K562 (cell line): Measurements from ENCODE around the gene KASH5. TPM values are rescaled to one million over a fixed set of nuclear protein-coding genes. Genes with fewer than 3 reads are reported as not detected.

Experiments used
- CCAR2 ChIP-seq: fragments of 200-400 bp; formaldehyde crosslinking; IDR thresholded peaks from 2 replicates; pipeline ENCODE4 v1.6.1; 2017; ENCODE audit warnings: mild to moderate bottlenecking, low read depth, low read length
- CREM ChIP-seq: IDR thresholded peaks from 2 replicates; pipeline ENCODE4 v1.6.1; 2014; ENCODE audit warnings: antibody characterized with exemption, low read depth
- HDAC2 ChIP-seq: fragments of 450-650 bp; IDR thresholded peaks from 2 replicates; pipeline ENCODE4 v1.6.1; 2016; ENCODE audit warnings: mild to moderate bottlenecking
- MAFG ChIP-seq: fragments of 450-650 bp; conservative IDR thresholded peaks from 2 replicates; pipeline ENCODE4 v1.6.1; 2016; ENCODE audit warnings: missing genetic modification characterization, missing compliant biosample characterization
- PCBP2 ChIP-seq: fragments of 200-400 bp; formaldehyde crosslinking; IDR thresholded peaks from 2 replicates; pipeline ENCODE4 v1.6.1; 2018; ENCODE audit warnings: low read length, low read depth, mild to moderate bottlenecking, moderate library complexity; ENCODE audit not compliant: poor library complexity, severe bottlenecking
- PHF21A ChIP-seq: fragments of 450-650 bp; IDR thresholded peaks from 2 replicates; pipeline ENCODE4 v1.6.1; 2017; ENCODE audit warnings: low read depth, borderline replicate concordance
- SP1 ChIP-seq: sonication (generic); formaldehyde crosslinking; IDR thresholded peaks from 2 replicates; pipeline ENCODE4 v1.8.1; 2022; ENCODE audit warnings: mild to moderate bottlenecking, missing genetic modification reagents
- TRIM28 ChIP-seq: fragments of 450-650 bp; IDR thresholded peaks from 2 replicates; pipeline ENCODE4 v1.6.1; 2017
- ZKSCAN3 ChIP-seq: fragments of 250-450 bp; sonication (Bioruptor Pico); IDR thresholded peaks from 2 replicates; pipeline ENCODE4 v1.4.0; 2020
- polyA plus RNA-seq, 8 experiments: library from polyadenylated mRNA; depleted of rRNA in 4 of 8; stranded (reverse) in 5 of 8; unstranded in 3 of 8; fragments of >200 nt; fragmentation: Nextera tagmentation in 2 of 8; fragmentation: Illumina TruSeq in 1 of 8; extraction: Ambion mirVana in 2 of 8; extraction: Trizol in 1 of 8; gene quantifications; 2 replicates each; pipeline versions ENCODE4 v1.2.1 to v1.2.3, GENCODE V29; 2011 to 2014; ENCODE audit warnings: inconsistent platforms in 1 of 8, missing spikeins in 1 of 8
- total RNA-seq, 7 experiments: library from RNA; depleted of rRNA in 6 of 7; stranded (reverse); fragments of >200 nt in 6 of 7; fragmentation: Illumina TruSeq in 2 of 7; extraction: Trizol in 2 of 7; gene quantifications; 2 replicates each; pipeline versions ENCODE4 v1.2.1 to v1.2.3, GENCODE V29; 2011 to 2021; ENCODE audit warnings: low replicate concordance in 1 of 7
- TF ChIP-seq, protein P1 (sequence below), 2 experiments: fragments of 450-650 bp; formaldehyde crosslinking in 1 of 2; IDR thresholded peaks; 2 replicates each; pipeline versions ENCODE4 v1.4.0 to v1.6.1; 2014 to 2020; ENCODE audit warnings: mild to moderate bottlenecking in 2 of 2, borderline replicate concordance in 1 of 2, low read depth in 1 of 2
- TF ChIP-seq, protein P2 (sequence below): fragments of 250-450 bp; sonication (Bioruptor Pico); IDR thresholded peaks from 2 replicates; pipeline ENCODE4 v1.8.0; 2021; ENCODE audit warnings: borderline replicate concordance, mild to moderate bottlenecking, moderate library complexity; ENCODE audit not compliant: poor library complexity, severe bottlenecking
- TF ChIP-seq, protein P3 (sequence below): sonication (generic); formaldehyde crosslinking; IDR thresholded peaks from 2 replicates; pipeline ENCODE4 v1.8.1; 2023; ENCODE audit warnings: mild to moderate bottlenecking, missing genetic modification reagents, moderate library complexity
- TF ChIP-seq, protein P4 (sequence below): fragments of 250-450 bp; sonication (Bioruptor Pico); IDR thresholded peaks from 2 replicates; pipeline ENCODE4 v1.9.0; 2021; ENCODE audit warnings: mild to moderate bottlenecking, inconsistent platforms

The KASH5 gene
- total and polyA plus RNA-seq, 9 of the 15 experiments (the other 6 are each of a cell fraction or from before 2014, with no cell fraction given) = 0.07 to 0.84 (median 0.34) TPM; not detected in 1

DNA sequence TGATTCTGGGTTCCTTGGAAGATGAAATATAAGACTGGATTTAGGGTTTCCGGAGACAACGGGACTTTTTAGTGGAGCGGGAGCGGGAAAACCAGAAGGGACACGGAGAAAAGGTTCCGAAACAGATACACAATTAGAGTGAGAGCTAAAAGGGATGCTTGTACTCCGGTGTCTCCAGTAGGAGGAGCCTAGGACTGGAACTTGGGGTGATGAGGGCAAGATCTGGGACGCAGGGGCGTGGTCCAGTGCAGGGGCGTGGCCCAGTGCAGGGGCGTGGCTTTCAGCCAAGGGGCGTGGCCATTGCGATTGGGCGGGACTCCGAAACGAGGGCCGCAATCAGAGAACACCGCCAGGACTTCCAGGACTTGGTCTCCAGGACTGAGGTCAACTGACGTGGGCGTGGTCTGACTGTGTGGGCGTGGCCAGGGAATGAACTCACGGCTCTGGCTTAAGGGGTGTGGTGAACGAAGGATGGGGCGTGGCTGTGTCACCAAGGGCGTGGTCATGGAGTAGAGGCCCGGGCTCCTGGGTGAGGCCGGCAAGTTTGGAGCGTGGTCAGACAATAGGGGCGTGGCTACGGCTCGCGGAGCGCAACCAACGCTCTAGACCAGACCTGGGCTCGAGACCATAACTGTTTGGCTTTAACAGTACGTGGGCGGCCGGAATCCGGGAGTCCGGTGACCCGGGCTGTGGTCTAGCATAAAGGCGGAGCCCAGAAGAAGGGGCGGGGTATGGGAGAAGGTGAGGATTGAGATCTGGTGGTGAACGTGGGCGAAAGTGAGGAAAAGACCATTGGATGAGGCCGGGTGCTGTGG lies 24.6 kb upstream of the KASH5 start, which contains the start of gene DKKL1 (continued):
- TF ChIP-seq, protein P1, sequence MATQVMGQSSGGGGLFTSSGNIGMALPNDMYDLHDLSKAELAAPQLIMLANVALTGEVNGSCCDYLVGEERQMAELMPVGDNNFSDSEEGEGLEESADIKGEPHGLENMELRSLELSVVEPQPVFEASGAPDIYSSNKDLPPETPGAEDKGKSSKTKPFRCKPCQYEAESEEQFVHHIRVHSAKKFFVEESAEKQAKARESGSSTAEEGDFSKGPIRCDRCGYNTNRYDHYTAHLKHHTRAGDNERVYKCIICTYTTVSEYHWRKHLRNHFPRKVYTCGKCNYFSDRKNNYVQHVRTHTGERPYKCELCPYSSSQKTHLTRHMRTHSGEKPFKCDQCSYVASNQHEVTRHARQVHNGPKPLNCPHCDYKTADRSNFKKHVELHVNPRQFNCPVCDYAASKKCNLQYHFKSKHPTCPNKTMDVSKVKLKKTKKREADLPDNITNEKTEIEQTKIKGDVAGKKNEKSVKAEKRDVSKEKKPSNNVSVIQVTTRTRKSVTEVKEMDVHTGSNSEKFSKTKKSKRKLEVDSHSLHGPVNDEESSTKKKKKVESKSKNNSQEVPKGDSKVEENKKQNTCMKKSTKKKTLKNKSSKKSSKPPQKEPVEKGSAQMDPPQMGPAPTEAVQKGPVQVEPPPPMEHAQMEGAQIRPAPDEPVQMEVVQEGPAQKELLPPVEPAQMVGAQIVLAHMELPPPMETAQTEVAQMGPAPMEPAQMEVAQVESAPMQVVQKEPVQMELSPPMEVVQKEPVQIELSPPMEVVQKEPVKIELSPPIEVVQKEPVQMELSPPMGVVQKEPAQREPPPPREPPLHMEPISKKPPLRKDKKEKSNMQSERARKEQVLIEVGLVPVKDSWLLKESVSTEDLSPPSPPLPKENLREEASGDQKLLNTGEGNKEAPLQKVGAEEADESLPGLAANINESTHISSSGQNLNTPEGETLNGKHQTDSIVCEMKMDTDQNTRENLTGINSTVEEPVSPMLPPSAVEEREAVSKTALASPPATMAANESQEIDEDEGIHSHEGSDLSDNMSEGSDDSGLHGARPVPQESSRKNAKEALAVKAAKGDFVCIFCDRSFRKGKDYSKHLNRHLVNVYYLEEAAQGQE (IDR thresholded peaks at IDR 0.05; ENCODE audit: borderline replicate concordance) = peak; percentile 8; the same call in 1 of the 2 replicates
- TF ChIP-seq, protein P1 (CRISPR knock-in tag; IDR thresholded peaks at IDR 0.05; ENCODE audit: low read depth) = no peak
- TF ChIP-seq, protein P2, sequence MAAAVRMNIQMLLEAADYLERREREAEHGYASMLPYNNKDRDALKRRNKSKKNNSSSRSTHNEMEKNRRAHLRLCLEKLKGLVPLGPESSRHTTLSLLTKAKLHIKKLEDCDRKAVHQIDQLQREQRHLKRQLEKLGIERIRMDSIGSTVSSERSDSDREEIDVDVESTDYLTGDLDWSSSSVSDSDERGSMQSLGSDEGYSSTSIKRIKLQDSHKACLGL (CRISPR knock-in tag) = no peak
- TF ChIP-seq ZKSCAN3 (CRISPR knock-in tag) = no peak
- TF ChIP-seq MAFG (tag) = no peak
- TF ChIP-seq CREM = peak; percentile 81
- no peak for TF ChIP-seq PCBP2
- TF ChIP-seq TRIM28 = no peak
- no peak for TF ChIP-seq PHF21A
- peak; percentile 10; the same call in 1 of the 2 replicates for TF ChIP-seq HDAC2
- TF ChIP-seq SP1 (CRISPR knock-in tag) = peak; percentile 99
- TF ChIP-seq, protein P3, sequence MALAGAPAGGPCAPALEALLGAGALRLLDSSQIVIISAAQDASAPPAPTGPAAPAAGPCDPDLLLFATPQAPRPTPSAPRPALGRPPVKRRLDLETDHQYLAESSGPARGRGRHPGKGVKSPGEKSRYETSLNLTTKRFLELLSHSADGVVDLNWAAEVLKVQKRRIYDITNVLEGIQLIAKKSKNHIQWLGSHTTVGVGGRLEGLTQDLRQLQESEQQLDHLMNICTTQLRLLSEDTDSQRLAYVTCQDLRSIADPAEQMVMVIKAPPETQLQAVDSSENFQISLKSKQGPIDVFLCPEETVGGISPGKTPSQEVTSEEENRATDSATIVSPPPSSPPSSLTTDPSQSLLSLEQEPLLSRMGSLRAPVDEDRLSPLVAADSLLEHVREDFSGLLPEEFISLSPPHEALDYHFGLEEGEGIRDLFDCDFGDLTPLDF (CRISPR knock-in tag) = 0 out of 2 replicates have a peak, but pooled peaks have one; percentile 33
- TF ChIP-seq, protein P4, sequence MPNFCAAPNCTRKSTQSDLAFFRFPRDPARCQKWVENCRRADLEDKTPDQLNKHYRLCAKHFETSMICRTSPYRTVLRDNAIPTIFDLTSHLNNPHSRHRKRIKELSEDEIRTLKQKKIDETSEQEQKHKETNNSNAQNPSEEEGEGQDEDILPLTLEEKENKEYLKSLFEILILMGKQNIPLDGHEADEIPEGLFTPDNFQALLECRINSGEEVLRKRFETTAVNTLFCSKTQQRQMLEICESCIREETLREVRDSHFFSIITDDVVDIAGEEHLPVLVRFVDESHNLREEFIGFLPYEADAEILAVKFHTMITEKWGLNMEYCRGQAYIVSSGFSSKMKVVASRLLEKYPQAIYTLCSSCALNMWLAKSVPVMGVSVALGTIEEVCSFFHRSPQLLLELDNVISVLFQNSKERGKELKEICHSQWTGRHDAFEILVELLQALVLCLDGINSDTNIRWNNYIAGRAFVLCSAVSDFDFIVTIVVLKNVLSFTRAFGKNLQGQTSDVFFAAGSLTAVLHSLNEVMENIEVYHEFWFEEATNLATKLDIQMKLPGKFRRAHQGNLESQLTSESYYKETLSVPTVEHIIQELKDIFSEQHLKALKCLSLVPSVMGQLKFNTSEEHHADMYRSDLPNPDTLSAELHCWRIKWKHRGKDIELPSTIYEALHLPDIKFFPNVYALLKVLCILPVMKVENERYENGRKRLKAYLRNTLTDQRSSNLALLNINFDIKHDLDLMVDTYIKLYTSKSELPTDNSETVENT = no peak
- TF ChIP-seq CCAR2 = no peak
